Pulmonary artery endothelial cell (primary cell): Measurements from ENCODE around the gene ALX4. TPM values are rescaled to one million over a fixed set of nuclear protein-coding genes. Genes with fewer than 3 reads are reported as not detected.

ENCODE experiments used
- DNase-seq: peaks from one replicate; pipeline ENCODE4 v3.0.0-alpha.2; 2011; ENCODE audit warnings: low read depth, low spot score
- total RNA-seq: library from RNA; depleted of rRNA; stranded (reverse); fragments of >200 nt; gene quantifications from 2 replicates; pipeline ENCODE4 v1.2.3, GENCODE V29; 2014

ALX4 gene
- total RNA-seq, 1 donor from 2014 or later, result not detected

GRCh38 chr11:44244639-44245310, 65.2 kb downstream of the ALX4 start:
- no peak for DNase-seq

- no peak for DNase-seq
Observed at GRCh38 chr11:44243595-44244343, 66.2 kb downstream of the ALX4 start.

- no peak for DNase-seq
Observed at GRCh38 chr11:44243086-44243485, 66.9 kb downstream of the ALX4 start.

DNA sequence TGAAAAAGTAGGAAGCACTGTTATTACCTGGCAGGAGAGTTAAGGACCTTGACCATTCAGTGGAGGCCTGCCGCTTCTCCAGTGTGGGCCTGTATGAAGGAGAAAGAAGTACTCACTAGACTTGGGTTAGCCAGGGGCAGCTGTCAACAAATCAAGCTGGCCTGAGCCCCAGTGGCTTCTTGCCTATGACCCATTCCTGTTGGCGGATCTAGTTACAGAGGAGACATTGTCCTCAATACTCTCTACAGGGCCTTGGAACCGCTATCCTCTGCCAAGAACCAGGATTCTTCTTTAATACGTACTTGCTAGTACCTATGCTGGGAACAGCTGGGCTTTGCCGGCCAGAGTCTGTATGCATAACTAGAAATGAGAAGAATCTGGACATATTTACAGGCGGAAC, 68.1 kb downstream of the ALX4 start:
- no peak for DNase-seq

GRCh38 chr11:44237156-44237555, 72.8 kb downstream of the ALX4 start:
- DNase-seq, result no peak

- no peak for DNase-seq
Observed at GRCh38 chr11:44236296-44236695, 73.6 kb downstream of the ALX4 start.

DNA sequence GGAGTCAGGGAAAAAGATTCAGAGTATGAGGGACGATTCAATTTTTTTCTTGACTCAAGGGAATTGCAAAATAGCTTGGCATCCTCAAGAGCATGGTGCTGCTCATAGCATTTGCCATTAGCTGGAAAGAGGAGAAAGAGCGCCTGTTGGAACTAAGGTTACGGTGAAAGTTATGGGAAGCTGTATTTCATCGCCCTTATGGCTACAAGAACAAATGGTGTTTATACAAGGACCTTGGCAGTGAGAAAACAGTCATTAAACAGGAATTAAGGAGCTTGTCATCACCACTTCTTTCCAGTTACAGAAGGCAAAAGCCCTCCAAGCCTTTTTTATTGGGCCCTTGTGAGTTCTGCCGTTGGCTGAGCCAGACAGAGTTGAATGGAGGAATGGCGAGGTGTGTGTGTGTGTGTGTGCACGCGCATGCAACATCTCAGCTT, 74.2 kb downstream of the ALX4 start:
- DNase-seq, result no peak

DNA sequence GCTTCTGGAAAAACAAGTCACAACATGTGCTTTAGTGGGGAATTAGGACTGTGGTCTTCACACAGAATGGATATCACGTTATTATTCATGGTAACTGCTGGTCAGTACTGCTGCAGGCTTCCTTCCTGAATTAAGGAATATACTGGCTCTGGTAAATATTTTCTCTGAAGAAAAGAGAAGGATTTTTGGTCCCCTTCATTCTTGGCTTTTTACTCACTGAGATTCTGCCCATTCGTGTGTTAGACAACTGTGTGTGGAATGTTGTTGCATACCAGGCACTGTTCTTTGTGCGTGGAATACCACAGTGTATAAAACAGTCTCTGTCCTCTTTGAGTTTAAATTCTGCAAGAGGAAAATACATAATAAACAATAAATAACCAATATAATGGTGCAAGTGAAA, 80.3 kb downstream of the ALX4 start:
- no peak for DNase-seq

DNA sequence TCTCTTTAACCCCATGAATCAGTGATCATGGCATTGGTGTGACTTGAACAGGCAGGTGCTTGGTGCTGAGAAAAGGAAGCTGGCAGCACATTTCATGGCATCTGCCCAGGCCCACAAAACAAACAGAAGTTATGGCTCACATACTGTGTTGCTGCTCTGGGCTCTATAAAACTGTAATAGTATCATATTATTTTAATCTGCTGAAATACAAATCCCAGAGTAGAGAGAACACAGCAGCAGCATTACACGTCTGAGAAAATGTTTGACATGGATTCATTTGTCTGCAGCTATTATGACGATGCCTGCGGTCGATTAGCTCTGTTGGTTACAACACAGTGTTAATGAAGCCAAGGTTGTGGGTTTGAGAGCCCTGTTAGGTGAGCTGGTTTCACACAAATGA, 80.8 kb downstream of the ALX4 start:
- DNase-seq, result no peak

DNA sequence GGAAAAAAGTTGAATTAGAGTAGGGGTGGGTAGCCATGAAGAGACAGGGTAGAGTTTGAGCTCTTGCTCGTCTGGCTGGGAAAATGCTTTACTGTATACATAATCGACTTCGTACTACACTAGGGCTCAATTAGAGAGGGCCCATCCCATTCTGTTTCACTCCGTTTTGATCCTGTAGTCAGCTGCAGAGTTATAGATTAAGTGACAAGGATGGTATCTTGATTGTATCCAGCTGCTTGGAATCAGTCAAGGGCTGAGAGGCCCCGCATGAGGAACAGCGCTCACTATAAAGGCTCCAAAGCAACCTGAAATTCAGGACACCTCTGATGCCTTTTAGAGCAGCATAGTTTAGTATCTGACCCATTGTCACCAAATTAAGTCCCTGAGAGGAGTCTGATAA, 81.6 kb downstream of the ALX4 start:
- no peak for DNase-seq

DNA sequence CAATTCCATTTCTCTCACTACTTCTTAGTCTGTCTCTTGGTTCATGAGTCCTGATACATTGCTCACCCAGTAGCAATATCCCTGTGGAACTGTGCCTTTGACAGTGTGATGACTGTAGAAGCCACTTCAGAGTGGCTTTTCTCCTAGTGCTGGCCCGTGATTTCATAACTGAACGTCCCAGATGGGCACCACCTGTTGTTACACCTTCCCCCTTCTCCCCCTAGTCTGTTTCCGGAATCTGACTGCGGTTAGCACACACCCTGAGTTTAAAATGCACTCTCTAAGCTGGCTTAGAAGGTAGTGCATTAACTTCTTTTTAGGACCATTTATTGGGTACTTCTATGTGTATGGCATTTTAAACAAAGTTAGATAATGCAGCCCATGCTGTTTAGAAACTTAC, 83.0 kb downstream of the ALX4 start:
- DNase-seq, result no peak

DNA sequence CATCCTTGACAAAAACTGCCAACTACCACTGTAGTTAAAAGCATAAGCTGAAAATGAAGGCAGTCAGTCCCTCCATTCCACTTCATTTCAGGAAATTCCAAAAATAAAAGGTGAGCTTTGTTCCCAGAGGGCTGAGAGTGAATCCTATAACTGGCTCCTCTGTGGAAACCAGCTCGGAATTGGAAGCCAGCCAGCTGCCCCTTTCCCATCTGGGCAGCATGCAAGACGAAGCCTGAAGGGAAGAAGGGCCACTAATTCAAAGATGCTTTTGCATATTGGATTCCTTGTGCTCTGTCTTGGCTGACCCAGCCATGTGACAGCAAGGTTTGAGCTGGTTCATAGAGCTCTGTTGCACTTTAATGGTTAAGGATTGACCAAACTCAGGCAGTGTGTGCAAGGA, 83.4 kb downstream of the ALX4 start:
- no peak for DNase-seq

DNA sequence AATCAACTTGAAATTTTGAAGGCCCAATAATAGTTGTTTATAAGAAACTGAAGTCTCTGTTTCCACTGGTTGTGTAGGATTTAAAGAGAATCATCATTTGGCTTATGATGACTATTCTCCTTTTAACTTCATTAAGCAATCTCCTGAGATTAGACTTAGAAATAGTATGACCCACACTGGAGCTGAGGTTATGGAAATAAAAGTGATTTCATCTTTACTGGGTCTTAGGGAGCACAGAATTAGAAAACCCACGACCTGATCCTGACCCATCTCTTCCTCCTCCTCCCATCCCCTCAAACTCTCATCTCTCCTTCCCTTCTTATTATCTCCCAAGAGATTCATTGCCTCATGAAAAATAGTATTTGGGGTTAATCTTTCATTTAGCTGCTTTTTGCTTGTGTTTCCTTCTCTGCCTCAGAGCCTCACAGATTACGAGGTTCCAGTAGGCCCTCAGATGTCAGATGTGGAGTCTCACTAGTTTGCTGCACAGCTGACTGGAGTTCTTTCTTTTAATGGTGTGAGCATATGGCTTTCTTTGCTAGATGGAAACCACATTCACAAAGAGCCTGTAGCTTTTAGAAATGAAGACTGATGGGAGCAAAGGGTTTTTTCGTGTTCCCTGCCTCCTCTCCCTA, 85.0 kb downstream of the ALX4 start:
- DNase-seq, result no peak

GRCh38 chr11:44223238-44223637, 86.7 kb downstream of the ALX4 start:
- DNase-seq, result no peak

- no peak for DNase-seq
Observed at GRCh38 chr11:44221992-44222391, 87.9 kb downstream of the ALX4 start.

GRCh38 chr11:44221456-44221855, 88.5 kb downstream of the ALX4 start:
- no peak for DNase-seq

DNA sequence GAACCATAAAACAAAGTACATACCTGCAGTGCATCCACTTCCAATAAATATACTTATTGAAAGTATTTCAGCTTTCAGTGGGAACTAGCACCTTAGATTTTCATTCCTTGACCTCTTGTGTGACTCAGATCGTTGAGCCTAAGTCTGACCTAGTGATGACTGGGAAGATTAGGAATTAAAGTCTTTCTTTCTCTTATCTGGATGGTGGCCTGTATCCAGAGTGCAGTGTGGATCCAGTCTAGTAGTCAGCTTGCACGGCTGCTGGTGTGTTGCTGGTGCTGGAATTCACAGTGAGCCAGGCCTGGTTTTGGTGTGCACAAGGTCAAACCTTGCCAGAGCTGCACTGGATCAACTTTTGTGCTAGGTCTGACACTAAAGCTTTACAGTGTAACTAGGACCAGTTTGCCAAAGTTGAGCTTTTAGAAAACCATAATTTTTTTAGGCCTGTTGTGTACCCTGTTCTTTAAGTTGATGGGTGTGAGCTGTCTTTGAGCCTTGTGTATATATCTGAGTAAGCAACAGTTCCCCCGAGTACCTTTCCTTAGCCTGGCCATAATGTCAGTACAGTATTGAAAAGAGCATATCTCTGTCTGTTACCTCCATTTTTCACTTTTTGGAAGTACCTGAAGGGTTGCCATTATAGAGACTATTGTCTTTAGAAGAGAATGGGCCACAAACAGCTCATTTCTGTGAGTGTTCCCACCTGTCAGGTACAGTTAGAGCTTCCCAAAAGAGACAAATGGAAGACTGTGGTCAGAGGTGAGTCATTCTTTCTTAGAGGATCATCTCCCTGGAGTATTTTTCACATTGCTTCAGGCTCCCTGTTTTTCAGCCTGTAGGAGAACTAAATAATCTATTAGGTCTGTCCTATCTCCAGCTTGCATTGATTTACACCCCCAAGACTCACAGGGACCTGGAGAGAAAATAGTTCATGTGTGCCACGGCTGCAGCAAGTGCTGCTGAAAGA, 89.8 kb downstream of the ALX4 start:
- no peak for DNase-seq

- DNase-seq, result no peak
Observed at GRCh38 chr11:44217432-44217831, 92.5 kb downstream of the ALX4 start.

- DNase-seq, result no peak
Observed at GRCh38 chr11:44213148-44213547, 96.8 kb downstream of the ALX4 start.

- no peak for DNase-seq
Observed at GRCh38 chr11:44212128-44212527, 97.8 kb downstream of the ALX4 start.
